ENCODE measurements around the gene DYNLT1. TPM values are rescaled to one million over a fixed set of nuclear protein-coding genes. Genes with fewer than 3 reads are reported as not detected.

DYNLT1 gene
- total RNA-seq, 1 donor from 2014 or later: 138 TPM

GRCh38 chr6:158667360-158667981, 22.9 kb upstream of the DYNLT1 start:
- H3K27ac Mint-ChIP-seq: peak overlapping the region; percentile 90
- H3K4me1 Mint-ChIP-seq (ENCODE audit: unreplicated experiment): peaks cover 50% of the 10 kb centered on the region
- TF ChIP-seq CTCF (conservative IDR thresholded peaks at IDR 0.05): no peak
- no peak for DNase-seq (ENCODE audit: extremely low spot score, unreplicated experiment)
- H3K9me3 Mint-ChIP-seq: no peaks in the 10 kb centered on the region
- no peaks in the 10 kb centered on the region for H3K36me3 Mint-ChIP-seq
- peak overlapping the region; percentile 74 for H3K4me3 Mint-ChIP-seq
- H3K27me3 Mint-ChIP-seq: peaks cover 4% of the 10 kb centered on the region

GRCh38 chr6:158666628-158667359, 22.3 kb upstream of the DYNLT1 start:
- H3K4me1 Mint-ChIP-seq (ENCODE audit: unreplicated experiment): peaks cover 50% of the 10 kb centered on the region

GRCh38 chr6:158665332-158665731, 20.8 kb upstream of the DYNLT1 start:
- H3K4me1 Mint-ChIP-seq (ENCODE audit: unreplicated experiment): peaks cover 50% of the 10 kb centered on the region
- DNase-seq (ENCODE audit: extremely low spot score, unreplicated experiment): no peak
- H3K27ac Mint-ChIP-seq: no peak overlapping the region

More at GRCh38 chr6:158666628-158667359, 22.3 kb upstream of the DYNLT1 start:
- peaks cover 4% of the 10 kb centered on the region for H3K27me3 Mint-ChIP-seq
- H3K27ac Mint-ChIP-seq: peak overlapping the region; percentile 90
- no peak for TF ChIP-seq CTCF (conservative IDR thresholded peaks at IDR 0.05)
- no peaks in the 10 kb centered on the region for H3K9me3 Mint-ChIP-seq
- peak overlapping the region; percentile 74 for H3K4me3 Mint-ChIP-seq
- no peak for DNase-seq (ENCODE audit: extremely low spot score, unreplicated experiment)
- H3K36me3 Mint-ChIP-seq: no peaks in the 10 kb centered on the region

GRCh38 chr6:158663625-158664165, 19.2 kb upstream of the DYNLT1 start:
- H3K36me3 Mint-ChIP-seq: no peaks in the 10 kb centered on the region
- peaks cover 3% of the 10 kb centered on the region for H3K27me3 Mint-ChIP-seq
- peak overlapping the region; percentile 94 for H3K27ac Mint-ChIP-seq
- H3K4me3 Mint-ChIP-seq: peak overlapping the region; percentile 84
- H3K9me3 Mint-ChIP-seq: no peaks in the 10 kb centered on the region
- peaks cover 40% of the 10 kb centered on the region for H3K4me1 Mint-ChIP-seq (ENCODE audit: unreplicated experiment)
- no peak for TF ChIP-seq CTCF (conservative IDR thresholded peaks at IDR 0.05)
- no peak for DNase-seq (ENCODE audit: extremely low spot score, unreplicated experiment)

More at GRCh38 chr6:158665332-158665731, 20.8 kb upstream of the DYNLT1 start:
- H3K36me3 Mint-ChIP-seq: no peaks in the 10 kb centered on the region
- no peaks in the 10 kb centered on the region for H3K9me3 Mint-ChIP-seq
- no peak for TF ChIP-seq CTCF (conservative IDR thresholded peaks at IDR 0.05)
- H3K27me3 Mint-ChIP-seq: peaks cover 4% of the 10 kb centered on the region
- no peak overlapping the region for H3K4me3 Mint-ChIP-seq

GRCh38 chr6:158662954-158663624, 18.5 kb upstream of the DYNLT1 start:
- H3K4me3 Mint-ChIP-seq: peak overlapping the region; percentile 84

More at GRCh38 chr6:158662954-158663624, 18.5 kb upstream of the DYNLT1 start:
- Mint-ChIP-seq H3K36me3 (no peaks in the 10 kb centered on the region), H3K27me3 (no peaks in the 10 kb centered on the region), H3K9me3 (no peaks in the 10 kb centered on the region), H3K27ac (peak overlapping the region; percentile 94), H3K4me1 (ENCODE audit: unreplicated experiment) (peaks cover 36% of the 10 kb centered on the region)
- no peak for TF ChIP-seq CTCF (conservative IDR thresholded peaks at IDR 0.05)
- DNase-seq (ENCODE audit: extremely low spot score, unreplicated experiment): no peak

Data from type B pancreatic cell (in vitro differentiated cells).